Cerebellar cortex (tissue), 1 donor: ENCODE data around the gene KL.

Source experiments
- DNase-seq: peaks from one replicate; pipeline ENCODE4 v3.0.0-alpha.2; 2015; ENCODE audit warnings: low spot score

KL gene

DNA sequence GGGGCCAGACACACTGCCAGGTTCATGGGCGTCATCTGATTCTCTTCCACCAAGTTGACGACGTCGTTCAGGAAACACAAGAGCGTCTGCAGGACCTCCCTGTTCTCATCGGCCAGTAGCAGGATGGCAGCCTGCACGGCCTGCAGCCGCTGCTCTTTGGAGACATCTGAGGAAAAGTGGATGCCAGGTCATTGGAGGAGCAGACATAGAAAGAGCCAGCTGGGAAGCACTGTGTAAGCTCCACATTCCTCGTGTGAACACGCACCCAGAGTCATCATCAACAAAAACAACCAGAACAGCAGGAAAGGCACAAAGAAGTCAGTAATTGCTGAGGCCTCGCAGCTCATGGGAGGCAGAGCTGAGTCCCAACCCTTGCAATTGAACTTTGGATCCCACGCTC, 96.5 kb downstream of the KL start:
- no peak for DNase-seq

GRCh38 chr13:33114146-33114545, 97.9 kb downstream of the KL start:
- DNase-seq: no peak

- DNase-seq: no peak
Observed at GRCh38 chr13:33115274-33115673, 99.1 kb downstream of the KL start.
